ENCODE data around the gene DNPEP. TPM values are rescaled to one million over a fixed set of nuclear protein-coding genes. Genes with fewer than 3 reads are reported as not detected.

Gene DNPEP
- total RNA-seq, 1 experiment from 2014 or later = 81.3 TPM

DNA sequence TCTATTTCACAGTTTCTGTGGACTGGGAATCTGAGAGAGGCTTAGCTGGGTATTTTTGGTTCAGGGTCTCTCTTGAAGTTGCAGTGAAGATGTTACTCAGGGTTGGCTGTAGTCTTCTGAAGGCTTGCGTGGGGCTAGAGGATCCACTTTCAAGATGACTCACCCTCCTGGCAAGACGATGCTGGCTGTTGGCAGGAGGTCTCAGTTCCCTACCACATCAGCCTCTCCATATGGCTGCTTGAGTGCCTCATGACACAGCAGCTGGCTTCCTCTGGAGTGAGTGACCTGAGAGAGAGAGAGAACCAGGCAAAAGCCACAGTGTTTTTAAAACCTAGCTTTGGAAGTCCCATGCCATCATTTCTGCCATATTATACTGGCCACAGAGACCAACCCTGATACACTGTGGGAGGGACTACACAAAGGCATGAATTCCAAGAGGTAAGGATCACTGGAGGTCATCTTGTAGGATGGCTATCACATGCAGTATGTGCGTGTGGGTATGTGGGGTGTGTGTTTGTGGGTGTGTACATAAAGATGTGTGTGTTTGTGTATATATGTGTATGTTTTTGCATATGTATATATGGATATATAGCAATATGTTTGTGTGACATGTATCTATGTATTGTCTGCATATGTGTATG is 25.1 kb downstream of the DNPEP start:
- Mint-ChIP-seq H3K36me3 (ENCODE audit: insufficient read depth, unreplicated experiment) (no peaks in the 10 kb centered on the region), H3K27ac (ENCODE audit: low read depth, unreplicated experiment) (no peak overlapping the region), H3K27me3 (ENCODE audit: insufficient read depth, unreplicated experiment) (peaks cover 34% of the 10 kb centered on the region), H3K4me3 (ENCODE audit: unreplicated experiment) (no peak overlapping the region), H3K4me1 (ENCODE audit: insufficient read depth, unreplicated experiment) (peaks cover 13% of the 10 kb centered on the region), H3K9me3 (ENCODE audit: unreplicated experiment) (no peaks in the 10 kb centered on the region)
- ChIA-PET CTCF (interaction anchor here (0.5 to 1.7 kb wide), 2 partner anchors 12 to 297 kb away, joined by 3 to 6 read pairs; no protein-coding TSS in a partner anchor), POLR2A (interaction anchor here (0.7 to 2.5 kb wide), 2 partner anchors 25 to 83 kb away, joined by 3 to 5 read pairs; partner anchors contain the start of gene DNPEP)
- intact Hi-C loops (cut with micrococcal nuclease) = no loop called here
- TF ChIP-seq, protein P1, sequence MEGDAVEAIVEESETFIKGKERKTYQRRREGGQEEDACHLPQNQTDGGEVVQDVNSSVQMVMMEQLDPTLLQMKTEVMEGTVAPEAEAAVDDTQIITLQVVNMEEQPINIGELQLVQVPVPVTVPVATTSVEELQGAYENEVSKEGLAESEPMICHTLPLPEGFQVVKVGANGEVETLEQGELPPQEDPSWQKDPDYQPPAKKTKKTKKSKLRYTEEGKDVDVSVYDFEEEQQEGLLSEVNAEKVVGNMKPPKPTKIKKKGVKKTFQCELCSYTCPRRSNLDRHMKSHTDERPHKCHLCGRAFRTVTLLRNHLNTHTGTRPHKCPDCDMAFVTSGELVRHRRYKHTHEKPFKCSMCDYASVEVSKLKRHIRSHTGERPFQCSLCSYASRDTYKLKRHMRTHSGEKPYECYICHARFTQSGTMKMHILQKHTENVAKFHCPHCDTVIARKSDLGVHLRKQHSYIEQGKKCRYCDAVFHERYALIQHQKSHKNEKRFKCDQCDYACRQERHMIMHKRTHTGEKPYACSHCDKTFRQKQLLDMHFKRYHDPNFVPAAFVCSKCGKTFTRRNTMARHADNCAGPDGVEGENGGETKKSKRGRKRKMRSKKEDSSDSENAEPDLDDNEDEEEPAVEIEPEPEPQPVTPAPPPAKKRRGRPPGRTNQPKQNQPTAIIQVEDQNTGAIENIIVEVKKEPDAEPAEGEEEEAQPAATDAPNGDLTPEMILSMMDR (IDR thresholded peaks at IDR 0.05; ENCODE audit: unreplicated experiment) = no peak
- peak; percentile 94 for DNase-seq (ENCODE audit: unreplicated experiment)
- no TSS peak for BruUV-seq (replicated peaks)

DNA sequence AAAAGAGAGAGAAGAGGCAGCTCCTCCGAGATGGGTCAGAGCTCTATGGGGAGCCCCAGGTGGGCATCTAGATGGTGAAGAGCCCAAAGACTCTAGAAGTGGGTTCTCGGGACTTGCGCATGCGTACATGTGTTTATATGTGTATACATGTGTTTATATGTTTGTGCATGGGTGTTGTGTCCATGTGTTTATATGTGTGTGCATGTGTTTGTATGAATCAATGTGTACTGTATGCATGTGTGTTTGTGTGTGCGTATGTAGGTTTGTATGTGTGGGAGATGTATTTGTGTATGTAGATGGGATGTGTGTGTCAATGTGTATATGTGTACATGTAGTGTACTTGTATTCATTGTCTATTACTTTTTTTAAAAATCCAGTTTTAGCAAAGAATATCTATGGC is 25.6 kb downstream of the DNPEP start:
- BruUV-seq (replicated peaks) = no TSS peak
- intact Hi-C loops (cut with micrococcal nuclease) = no loop called here
- no peaks in the 10 kb centered on the region for H3K36me3 Mint-ChIP-seq (ENCODE audit: insufficient read depth, unreplicated experiment)
- no peak overlapping the region for H3K27ac Mint-ChIP-seq (ENCODE audit: low read depth, unreplicated experiment)
- peaks cover 40% of the 10 kb centered on the region for H3K27me3 Mint-ChIP-seq (ENCODE audit: insufficient read depth, unreplicated experiment)
- ChIA-PET CTCF (interaction anchor here (1.1 to 1.7 kb wide), 2 partner anchors 9 to 11 kb away, joined by 4 to 6 read pairs; no protein-coding TSS in a partner anchor), POLR2A (interaction anchor here (0.7 to 2.5 kb wide), 2 partner anchors 25 to 82 kb away, joined by 3 to 5 read pairs; partner anchors contain the start of gene DNPEP)
- H3K4me3 Mint-ChIP-seq (ENCODE audit: unreplicated experiment) = no peak overlapping the region
- H3K9me3 Mint-ChIP-seq (ENCODE audit: unreplicated experiment) = no peaks in the 10 kb centered on the region
- peaks cover 13% of the 10 kb centered on the region for H3K4me1 Mint-ChIP-seq (ENCODE audit: insufficient read depth, unreplicated experiment)
- TF ChIP-seq, protein P1 (IDR thresholded peaks at IDR 0.05; ENCODE audit: unreplicated experiment) = no peak
- no peak for DNase-seq (ENCODE audit: unreplicated experiment)

DNA sequence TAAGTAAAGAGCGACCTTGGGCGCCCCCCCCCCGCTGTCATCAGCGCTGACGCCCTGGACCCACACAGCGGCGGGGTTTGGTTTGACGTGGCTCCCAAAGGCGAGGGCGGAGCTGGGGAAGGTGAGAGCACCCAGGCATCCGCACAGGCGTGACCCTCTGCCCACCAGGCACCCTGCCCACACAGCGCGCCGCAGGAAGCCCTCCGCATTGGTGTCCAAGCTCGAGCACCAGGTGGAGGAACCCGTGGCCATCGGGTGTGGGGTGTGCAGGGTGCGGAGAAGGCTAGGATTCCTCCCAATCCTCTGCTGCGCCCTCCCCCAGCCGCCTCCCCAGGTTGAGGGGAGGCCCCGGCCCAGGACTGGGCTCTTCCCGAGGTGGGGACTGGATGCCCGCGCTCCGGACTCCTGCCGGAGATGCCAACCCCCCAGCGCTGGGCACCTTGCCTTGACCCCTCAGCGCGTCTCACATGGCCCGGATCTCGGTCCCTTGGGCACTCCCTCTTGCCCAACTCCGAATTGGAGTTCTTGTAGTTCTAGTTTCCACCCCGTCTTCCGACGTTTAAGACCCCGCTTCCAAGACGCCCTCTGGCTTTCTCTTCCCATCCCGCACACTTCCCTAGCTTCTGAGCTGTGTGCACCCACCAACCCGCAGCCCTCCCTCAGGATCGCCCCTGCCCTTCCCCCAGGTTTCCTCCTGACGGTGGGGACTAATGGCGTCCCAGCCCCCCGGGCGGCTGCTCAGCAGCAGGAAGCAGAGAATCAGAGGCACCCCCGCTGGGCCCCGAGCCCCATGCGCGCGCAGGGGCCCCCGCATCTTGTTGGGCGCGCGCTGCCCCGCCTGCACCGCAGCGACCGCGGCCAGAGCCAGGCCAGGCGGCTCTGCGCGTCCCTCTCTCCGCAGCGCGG is 29.3 kb downstream of the DNPEP start:
- no peak for DNase-seq (ENCODE audit: unreplicated experiment)
- CTCF ChIA-PET = interaction anchor here (0.7 kb wide), 2 partner anchors 33 to 273 kb away, joined by 3 to 5 read pairs; no protein-coding TSS in a partner anchor
- H3K27ac Mint-ChIP-seq (ENCODE audit: low read depth, unreplicated experiment) = no peak overlapping the region
- no peaks in the 10 kb centered on the region for H3K36me3 Mint-ChIP-seq (ENCODE audit: insufficient read depth, unreplicated experiment)
- H3K27me3 Mint-ChIP-seq (ENCODE audit: insufficient read depth, unreplicated experiment) = peaks cover 49% of the 10 kb centered on the region
- H3K4me1 Mint-ChIP-seq (ENCODE audit: insufficient read depth, unreplicated experiment) = peaks cover 12% of the 10 kb centered on the region
- no TSS peak for BruUV-seq (replicated peaks)
- H3K4me3 Mint-ChIP-seq (ENCODE audit: unreplicated experiment) = no peak overlapping the region
- intact Hi-C loops (cut with micrococcal nuclease) = no loop called here
- POLR2A ChIA-PET = interaction anchor here (0.7 kb wide), 2 partner anchors 656 to 698 kb away, joined by 3 read pairs; no protein-coding TSS in a partner anchor
- TF ChIP-seq, protein P1 (IDR thresholded peaks at IDR 0.05; ENCODE audit: unreplicated experiment) = no peak
- no peaks in the 10 kb centered on the region for H3K9me3 Mint-ChIP-seq (ENCODE audit: unreplicated experiment)

DNA sequence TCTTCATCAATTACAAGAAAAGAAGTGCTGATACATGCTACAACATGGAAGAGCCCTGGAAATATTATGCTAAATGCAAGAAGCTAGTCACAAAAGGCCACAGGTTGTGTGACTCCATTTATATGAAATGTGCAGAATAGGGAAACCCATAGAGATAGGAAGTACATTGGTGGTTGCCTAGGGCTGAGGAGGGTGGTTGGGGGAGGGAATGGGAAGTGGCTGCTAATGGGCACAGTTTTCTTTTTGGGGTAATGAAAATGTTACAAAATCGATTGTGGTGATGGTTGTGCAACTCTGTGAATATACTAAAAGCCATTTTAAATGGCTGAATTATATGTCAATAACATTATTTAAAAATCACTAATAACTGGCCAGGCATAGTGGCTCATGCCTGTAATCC is 30.9 kb downstream of the DNPEP start:
- CTCF ChIA-PET = interaction anchor here (0.6 to 1.3 kb wide), 3 partner anchors 12 to 234 kb away, joined by 3 to 5 read pairs (median 4); no protein-coding TSS in a partner anchor
- no TSS peak for BruUV-seq (replicated peaks)
- peaks cover 49% of the 10 kb centered on the region for H3K27me3 Mint-ChIP-seq (ENCODE audit: insufficient read depth, unreplicated experiment)
- TF ChIP-seq, protein P1 (IDR thresholded peaks at IDR 0.05; ENCODE audit: unreplicated experiment) = no peak
- no peak for DNase-seq (ENCODE audit: unreplicated experiment)
- no peaks in the 10 kb centered on the region for H3K9me3 Mint-ChIP-seq (ENCODE audit: unreplicated experiment)
- H3K36me3 Mint-ChIP-seq (ENCODE audit: insufficient read depth, unreplicated experiment) = no peaks in the 10 kb centered on the region
- POLR2A ChIA-PET = interaction anchor here (1.2 kb wide), 1 partner anchor 10 kb away, joined by 3 read pairs; no protein-coding TSS in a partner anchor
- no peak overlapping the region for H3K4me3 Mint-ChIP-seq (ENCODE audit: unreplicated experiment)
- intact Hi-C loops (cut with micrococcal nuclease) = no loop called here
- H3K27ac Mint-ChIP-seq (ENCODE audit: low read depth, unreplicated experiment) = no peak overlapping the region
- H3K4me1 Mint-ChIP-seq (ENCODE audit: insufficient read depth, unreplicated experiment) = no peaks in the 10 kb centered on the region

Data from MCF 10A (cell line).